Testis (tissue), 2 donors: ENCODE data around the gene CHD2.

ENCODE experiments used
- POLR2A ChIP-seq: fragments of 450-650 bp; IDR thresholded peaks from one replicate; pipeline ENCODE4 v1.6.1; 2017; ENCODE audit warnings: antibody characterized with exemption, mild to moderate bottlenecking, moderate library complexity
- TF ChIP-seq, protein P1 (sequence below), 3 experiments: fragments of 450-650 bp in 2 of 3; fragments of 200-600 bp in 1 of 3; sonication (generic) in 1 of 3; IDR thresholded peaks; one replicate each; pipeline ENCODE4 v1.5.1; 2016 to 2019; ENCODE audit warnings: antibody characterized with exemption in 3 of 3, mild to moderate bottlenecking in 2 of 3, moderate library complexity in 1 of 3

DNA sequence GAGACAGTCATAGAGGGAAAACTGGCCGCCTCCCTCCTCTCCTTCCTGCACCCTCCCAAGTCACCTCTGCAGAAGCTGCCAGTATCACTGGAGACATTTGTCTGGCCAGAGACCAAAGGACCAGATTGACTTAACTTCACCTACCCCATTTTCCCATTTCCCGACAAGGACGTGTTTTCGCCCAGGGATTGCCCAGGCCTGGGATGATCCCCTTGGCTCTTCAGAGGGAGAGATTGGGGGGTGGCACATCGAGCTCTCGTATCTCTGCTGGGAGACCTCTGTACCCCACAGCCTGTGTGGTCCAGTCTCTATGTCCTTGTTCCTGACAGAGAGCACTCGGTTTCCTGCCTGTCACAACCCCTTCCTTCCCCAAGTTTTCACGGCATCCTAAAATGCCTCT lies 157.5 kb downstream of the CHD2 start:
- TF ChIP-seq, protein P1, sequence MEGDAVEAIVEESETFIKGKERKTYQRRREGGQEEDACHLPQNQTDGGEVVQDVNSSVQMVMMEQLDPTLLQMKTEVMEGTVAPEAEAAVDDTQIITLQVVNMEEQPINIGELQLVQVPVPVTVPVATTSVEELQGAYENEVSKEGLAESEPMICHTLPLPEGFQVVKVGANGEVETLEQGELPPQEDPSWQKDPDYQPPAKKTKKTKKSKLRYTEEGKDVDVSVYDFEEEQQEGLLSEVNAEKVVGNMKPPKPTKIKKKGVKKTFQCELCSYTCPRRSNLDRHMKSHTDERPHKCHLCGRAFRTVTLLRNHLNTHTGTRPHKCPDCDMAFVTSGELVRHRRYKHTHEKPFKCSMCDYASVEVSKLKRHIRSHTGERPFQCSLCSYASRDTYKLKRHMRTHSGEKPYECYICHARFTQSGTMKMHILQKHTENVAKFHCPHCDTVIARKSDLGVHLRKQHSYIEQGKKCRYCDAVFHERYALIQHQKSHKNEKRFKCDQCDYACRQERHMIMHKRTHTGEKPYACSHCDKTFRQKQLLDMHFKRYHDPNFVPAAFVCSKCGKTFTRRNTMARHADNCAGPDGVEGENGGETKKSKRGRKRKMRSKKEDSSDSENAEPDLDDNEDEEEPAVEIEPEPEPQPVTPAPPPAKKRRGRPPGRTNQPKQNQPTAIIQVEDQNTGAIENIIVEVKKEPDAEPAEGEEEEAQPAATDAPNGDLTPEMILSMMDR (IDR thresholded peaks at IDR 0.05): no peak
- TF ChIP-seq POLR2A: no peak
